Motor neuron (in vitro differentiated cells): Measurements from ENCODE around the gene BARX1. TPM values are rescaled to one million over a fixed set of nuclear protein-coding genes. Genes with fewer than 3 reads are reported as not detected.

Experiments used
- ATAC-seq, 8 experiments: fragments of 200-7000 bp; cut with Tn5 transposase; replicated peaks in 6 of 8; 2 replicates each; pipeline ENCODE4 v1.8.0; 2021; ENCODE audit warnings: mild to moderate bottlenecking in 8 of 8, moderate library complexity in 8 of 8
- H3K27ac ChIP-seq, 2 donors: fragments of 250-450 bp; sonication (Bioruptor Pico); 2 replicates each; pipeline ENCODE4 v1.9.0; 2021; ENCODE audit warnings: antibody characterized with exemption in 2 of 2, mild to moderate bottlenecking in 2 of 2, moderate library complexity in 1 of 2
- H3K4me1 ChIP-seq, 2 donors: fragments of 250-450 bp; sonication (Bioruptor Pico); replicated peaks in 1 of 2; 2 replicates each; pipeline ENCODE4 v1.6.1; 2021; ENCODE audit warnings: antibody characterized with exemption in 2 of 2, mild to moderate bottlenecking in 2 of 2, moderate library complexity in 1 of 2
- H3K4me3 ChIP-seq, 5 donors: fragments of 250-450 bp; sonication (Bioruptor Pico); 2 replicates each; pipeline ENCODE4 v1.9.0; 2021; ENCODE audit warnings: antibody characterized with exemption in 5 of 5, mild to moderate bottlenecking in 5 of 5, moderate library complexity in 4 of 5
- WGBS, 10 experiments: fragments of 450-650 bp; shearing (Covaris generic); methylation state at CpG; one replicate each; pipeline ENCODE4 v1.0.0; 2022; 5-methylcytosine and 5-hydroxymethylcytosine counted together
- in situ Hi-C, 9 experiments: fragments of 400-800 bp; cut with MboI; loops; one replicate each; pipeline ENCODE4 v1.15.0; 2021; ENCODE audit warnings: low sequenced_read_pairs in 9 of 9, low pct_unique_long_range_greater_than_20kb in 2 of 9; ENCODE audit not compliant: unreplicated experiment in 9 of 9
- total RNA-seq, 8 experiments: library from RNA; unstranded; fragments of 300-600 nt; gene quantifications; 2 replicates each; pipeline versions ENCODE4 v1.2.3 to v1.2.4, GENCODE V29; 2022

Gene BARX1
- total RNA-seq, 8 experiments from 2014 or later: 0.21 to 0.57 (median 0.25) TPM; not detected in 4

DNA sequence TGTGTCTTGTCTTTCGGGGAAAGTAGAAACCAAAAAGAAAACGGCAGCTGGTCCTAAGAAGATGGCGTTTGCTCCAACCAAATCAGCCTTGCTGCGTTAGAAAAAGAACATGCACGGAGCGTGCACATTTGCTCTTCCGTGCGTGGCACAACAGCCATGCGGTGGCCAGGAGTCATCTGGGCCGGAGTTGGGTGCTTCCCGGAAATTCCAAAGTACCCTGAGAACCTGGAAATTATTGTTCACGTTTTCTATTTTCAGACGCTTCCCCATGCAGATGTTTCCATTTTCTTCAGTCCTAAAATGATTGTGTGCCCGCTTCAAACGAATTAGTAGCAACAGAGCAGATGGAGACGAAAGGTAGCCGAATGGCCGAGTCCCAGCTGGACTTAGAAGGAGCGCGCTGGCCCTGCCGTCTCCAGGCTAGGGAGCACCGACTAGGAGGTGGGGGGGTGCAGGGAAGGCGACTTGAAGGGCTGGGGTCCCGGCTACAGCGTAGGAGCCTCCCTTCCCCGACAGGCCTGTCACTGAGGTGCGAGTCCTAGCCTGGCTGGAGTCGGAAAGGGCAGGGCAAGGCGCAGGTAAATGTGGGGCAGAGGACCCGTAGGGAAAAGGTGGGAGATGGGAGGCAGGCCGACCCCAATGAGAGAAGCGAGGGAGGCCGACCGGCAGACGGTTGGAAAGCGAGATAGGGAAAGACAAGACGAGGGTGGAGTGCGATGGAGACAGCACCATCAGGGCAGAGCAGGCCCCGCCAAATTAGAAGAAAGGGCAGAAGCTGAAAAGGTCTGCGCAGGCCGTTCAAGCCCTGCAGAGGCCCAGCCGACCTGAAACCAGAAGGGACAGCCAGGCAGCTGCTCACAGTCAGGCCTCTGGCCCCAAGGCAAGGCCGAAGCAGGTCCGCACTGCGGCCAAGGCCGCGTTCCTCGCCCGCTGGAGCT, 1.4 kb downstream of the BARX1 start:
- in situ Hi-C loops: loop anchor here in 5 of 9 experiments (10.0 to 25.0 kb wide), 3 partner anchors 266 to 791 kb away; no protein-coding TSS in a partner anchor
- WGBS, 10 experiments: 8 to 60% (median 35%) methylated on average over 1 to 32 of the region's 49 CpGs
- Histone ChIP-seq H3K4me3 (no peak overlapping the region), H3K4me1 (peaks cover 0 to 29% of the 10 kb centered on the region in 2 donors), H3K27ac (no peak overlapping the region)
- no peak for ATAC-seq

DNA sequence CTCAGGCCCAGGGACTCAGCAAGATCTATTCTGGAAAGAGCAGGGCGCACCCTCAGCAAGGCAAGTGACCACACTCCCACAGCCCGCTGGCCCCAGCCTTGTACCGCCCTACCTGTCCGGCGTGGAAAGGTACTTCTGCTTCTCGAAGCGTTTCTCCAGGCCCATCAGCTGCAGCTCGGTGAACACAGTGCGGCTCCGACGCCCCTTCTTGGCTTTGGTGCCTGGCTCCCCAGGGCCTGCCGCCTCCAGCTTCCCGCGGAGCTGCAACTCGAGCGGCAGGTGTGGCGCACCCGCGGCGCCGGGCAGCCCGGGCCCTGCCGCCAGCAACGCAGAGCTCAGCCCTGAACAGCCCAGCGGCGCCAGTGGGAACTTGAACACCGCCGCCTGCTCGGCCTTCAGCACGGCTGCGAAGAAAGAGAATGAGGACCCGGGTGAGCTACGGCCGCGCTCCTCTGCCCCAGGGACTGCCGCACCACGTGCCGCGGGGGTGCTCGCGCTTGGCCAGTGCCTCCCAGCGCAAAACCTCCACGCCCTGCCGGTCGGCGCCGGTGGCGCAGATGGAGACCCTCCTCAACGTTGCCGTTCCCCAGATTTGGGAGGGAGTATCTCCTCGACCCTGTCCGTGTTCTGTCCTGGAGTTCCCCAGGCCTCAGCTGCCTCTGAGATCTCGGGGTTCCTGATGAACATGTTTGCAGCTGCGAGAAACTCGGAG, 2.2 kb downstream of the BARX1 start:
- peaks cover 0 to 24% of the 10 kb centered on the region in 2 donors for H3K4me1 ChIP-seq
- 0 to 20% (median 5%) methylated on average over 1 to 20 of the region's 55 CpGs; no CpG with 5 or more reads in 4 of the 10 experiments for WGBS, 10 experiments
- peak in 4 of 8 experiments; percentile 10 to 27 (median 21) for ATAC-seq
- H3K4me3 ChIP-seq: no peak overlapping the region
- no peak overlapping the region for H3K27ac ChIP-seq
- in situ Hi-C loops: loop anchor here in 5 of 9 experiments (10.0 to 25.0 kb wide), 3 partner anchors 266 to 791 kb away; no protein-coding TSS in a partner anchor

DNA sequence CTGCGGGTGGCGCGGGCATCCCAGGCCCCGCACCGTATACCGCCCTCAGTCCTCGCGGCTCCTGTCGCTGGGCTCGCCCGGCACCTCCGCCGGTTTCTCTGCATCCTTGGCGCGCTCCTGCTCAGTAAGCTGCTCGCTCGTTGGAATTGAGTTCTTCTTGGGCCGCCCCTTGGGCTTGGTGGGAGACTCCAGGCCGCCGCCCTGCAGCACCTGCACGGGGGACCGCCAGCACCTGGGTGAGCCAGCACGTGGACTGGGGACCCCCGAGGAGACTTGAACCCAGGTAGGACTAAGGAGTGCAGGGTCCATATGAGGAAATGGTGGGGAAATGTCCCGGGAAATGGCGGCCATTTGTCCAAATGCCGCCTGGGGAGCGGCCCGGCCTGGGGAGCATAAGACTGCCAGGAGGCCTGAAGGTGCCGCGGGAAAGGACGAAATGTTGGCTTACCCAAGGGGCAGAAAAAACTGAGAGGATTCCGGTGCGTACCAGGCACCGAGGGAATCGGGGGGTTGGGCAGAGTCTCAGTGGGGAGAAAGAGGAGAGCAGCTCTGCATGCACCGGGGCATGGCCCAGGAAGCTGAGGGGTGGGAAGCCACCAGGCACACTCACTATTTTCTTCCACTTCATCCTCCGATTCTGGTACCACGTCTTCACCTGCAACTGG, 2.9 kb downstream of the BARX1 start:
- H3K4me1 ChIP-seq: peaks cover 0 to 24% of the 10 kb centered on the region in 2 donors
- no peak overlapping the region for H3K4me3 ChIP-seq
- 0 to 23% (median 8%) methylated on average over 2 to 15 of the region's 39 CpGs; no CpG with 5 or more reads in 2 of the 10 experiments for whole genome bisulfite sequencing, 10 experiments
- H3K27ac ChIP-seq: no peak overlapping the region
- no peak for ATAC-seq
- in situ Hi-C loops: loop anchor here in 5 of 9 experiments (10.0 to 25.0 kb wide), 3 partner anchors 265 to 790 kb away; no protein-coding TSS in a partner anchor

DNA sequence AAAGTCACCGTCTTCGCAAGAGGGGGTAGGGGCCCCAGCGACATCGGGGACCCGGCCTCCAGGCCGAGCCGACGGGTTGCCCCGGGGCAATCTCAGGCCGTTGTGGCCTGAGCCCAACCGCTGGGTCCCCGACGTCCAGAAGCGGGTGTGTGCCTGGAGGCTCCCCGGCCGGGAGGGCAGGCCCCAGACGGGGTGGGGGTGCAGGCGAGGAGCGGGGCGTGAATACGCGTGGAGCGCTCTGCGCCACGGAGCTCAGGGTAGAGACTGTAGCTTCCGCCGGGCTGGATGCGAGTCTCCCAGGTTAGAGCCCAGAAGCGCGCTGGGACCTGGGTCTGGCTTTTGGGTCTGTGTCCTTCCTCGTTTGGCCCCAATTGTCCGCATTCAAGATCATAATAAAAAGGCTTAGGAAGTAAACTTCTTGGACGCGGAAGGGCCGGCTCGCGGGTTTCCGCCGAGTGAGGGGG, 3.5 kb downstream of the BARX1 start:
- no peak overlapping the region for H3K27ac ChIP-seq
- 0 to 20% (median 14%) methylated on average over 1 to 8 of the region's 39 CpGs; no CpG with 5 or more reads in 7 of the 10 experiments for WGBS, 10 experiments
- ATAC-seq: peak in 1 of 8 experiments; percentile 8
- H3K4me1 ChIP-seq: peaks cover 0 to 24% of the 10 kb centered on the region in 2 donors
- in situ Hi-C loops: loop anchor here in 5 of 9 experiments (10.0 to 25.0 kb wide), 3 partner anchors 264 to 789 kb away; no protein-coding TSS in a partner anchor
- H3K4me3 ChIP-seq: no peak overlapping the region

DNA sequence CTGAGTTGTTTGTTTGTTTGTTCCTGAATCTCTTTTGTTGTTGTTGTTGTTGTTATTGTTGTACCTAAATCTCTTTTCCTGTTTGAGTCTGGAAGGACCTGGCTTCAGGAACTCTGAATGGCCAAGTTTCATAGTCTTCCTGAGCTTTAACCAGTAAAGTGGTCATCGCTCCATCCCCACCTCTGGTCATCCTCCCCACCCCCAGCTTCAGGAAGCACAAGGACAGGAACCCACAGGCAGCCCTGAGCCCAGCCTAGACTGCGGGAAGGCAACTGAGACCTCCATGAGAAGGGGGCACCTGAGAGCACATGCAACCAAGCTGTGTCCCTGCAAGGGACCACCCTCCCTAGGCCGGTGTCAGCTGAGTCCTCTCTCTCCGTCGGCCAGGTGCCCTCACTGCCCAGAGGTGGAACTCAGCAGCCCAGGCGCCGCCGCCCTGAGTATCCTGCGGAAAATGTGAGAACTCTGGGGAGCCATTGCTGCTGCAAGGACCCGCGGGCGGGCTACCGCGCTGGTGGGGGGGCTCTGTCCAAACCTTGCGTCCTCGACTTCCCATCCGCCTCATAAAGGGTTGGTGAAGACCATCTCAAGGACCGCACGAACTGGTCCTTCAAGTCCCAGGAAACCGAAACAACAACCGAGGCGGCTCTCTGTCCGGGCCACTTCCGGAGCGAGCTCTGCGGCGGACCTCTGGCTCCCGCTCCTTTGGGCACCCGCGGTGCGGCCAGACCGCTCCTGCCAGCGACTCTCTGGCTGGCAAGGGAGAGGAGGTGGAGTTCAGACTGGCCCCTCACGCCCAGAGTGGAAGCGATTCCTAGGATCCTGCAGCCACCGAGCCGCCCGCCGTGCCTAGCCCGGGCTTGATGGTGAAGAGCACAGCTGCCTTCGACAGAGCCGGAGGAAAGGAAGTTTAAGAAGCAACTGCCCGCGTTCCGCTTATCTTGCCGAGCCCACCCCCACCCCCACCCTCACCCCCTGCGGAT, 4.2 kb downstream of the BARX1 start:
- in situ Hi-C loops: loop anchor here in 5 of 9 experiments (10.0 to 25.0 kb wide), 3 partner anchors 264 to 789 kb away; no protein-coding TSS in a partner anchor
- peak in 3 of 8 experiments; percentile 43 to 62 (median 61) for ATAC-seq
- H3K4me1 ChIP-seq: peaks cover 0 to 26% of the 10 kb centered on the region in 2 donors
- H3K27ac ChIP-seq: no peak overlapping the region
- 0 to 18% (median 5%) methylated on average over 1 to 20 of the region's 47 CpGs; no CpG with 5 or more reads in 3 of the 10 experiments for WGBS, 10 experiments
- peak overlapping the region in 2 of 5 donors; percentile 7 to 14 for H3K4me3 ChIP-seq

DNA sequence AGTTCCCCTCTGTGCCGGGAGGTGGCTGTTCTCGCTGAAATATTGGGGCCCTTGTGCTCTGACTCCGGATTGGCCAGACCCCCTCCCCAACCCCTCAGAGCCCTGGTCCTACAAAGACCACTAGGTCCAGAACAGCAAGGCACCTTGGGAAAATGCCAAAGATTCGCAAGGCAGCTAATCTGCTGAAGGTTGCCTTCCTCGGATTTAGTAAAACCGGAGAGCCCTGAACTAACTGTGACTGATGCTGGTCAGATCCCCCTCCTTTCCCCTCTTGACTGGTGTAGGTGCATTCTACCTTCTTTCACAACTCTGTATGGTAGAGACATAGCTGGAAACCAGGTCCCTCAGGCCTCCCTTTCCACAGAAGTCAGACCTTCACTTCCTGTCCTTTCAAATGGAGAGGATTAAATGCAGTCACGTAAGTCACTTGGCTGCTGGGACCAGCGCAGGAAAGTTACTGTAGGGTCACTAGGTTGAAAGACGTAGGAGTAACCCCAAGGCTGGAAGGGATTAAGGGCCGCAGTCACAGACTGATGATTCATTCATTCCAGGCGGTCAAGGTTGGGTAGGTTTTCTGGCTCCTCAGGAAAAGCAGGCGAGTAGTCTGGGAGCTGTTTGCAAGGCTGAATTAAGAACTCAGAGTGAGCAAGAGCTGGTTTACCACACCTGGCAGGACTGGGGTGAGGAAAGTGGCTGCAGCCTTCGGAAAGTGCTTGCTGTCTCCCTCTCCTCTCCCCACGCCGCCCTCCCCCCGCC, 5.3 kb downstream of the BARX1 start:
- 11 to 93% (median 38%) methylated on average over 2 to 6 of the region's 16 CpGs; no CpG with 5 or more reads in 3 of the 10 experiments for WGBS, 10 experiments
- Histone ChIP-seq H3K27ac (no peak overlapping the region), H3K4me3 (no peak overlapping the region), H3K4me1 (peaks cover 0 to 30% of the 10 kb centered on the region in 2 donors)
- ATAC-seq: no peak
- in situ Hi-C loops: loop anchor here in 5 of 9 experiments (10.0 to 25.0 kb wide), 3 partner anchors 263 to 788 kb away; no protein-coding TSS in a partner anchor

DNA sequence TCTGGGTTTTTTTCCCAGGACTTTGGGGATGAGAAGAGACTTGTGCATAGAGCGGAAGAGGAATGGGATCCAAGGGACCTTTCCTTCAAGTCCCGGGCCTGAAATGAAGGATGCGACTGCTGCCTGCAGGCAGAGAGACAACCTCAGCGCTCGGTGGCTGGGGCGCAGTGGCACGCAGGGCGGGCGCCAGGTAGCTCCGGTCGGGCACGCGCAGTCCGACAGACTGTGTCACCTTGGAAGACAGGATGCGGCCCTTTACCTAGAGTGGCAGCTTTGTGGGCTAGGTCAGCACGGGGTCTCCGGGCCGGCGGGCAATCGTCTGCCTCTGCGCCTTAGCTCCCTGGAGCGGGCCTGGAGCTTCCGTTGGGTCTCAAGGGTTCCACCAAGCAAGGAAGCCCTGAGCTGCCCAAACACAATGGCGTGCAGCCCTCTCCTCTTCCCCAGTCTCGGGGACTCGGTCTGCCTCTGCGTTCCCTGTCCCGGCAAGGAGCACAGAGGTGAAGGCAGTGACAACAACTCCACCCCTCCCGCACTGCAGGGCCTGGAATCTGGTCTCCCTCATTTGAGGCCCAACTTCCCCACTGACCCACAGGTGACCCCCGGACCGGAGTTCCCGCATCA, 6.0 kb downstream of the BARX1 start:
- in situ Hi-C loops: no loop called here
- 0 to 10% (median 5%) methylated on average over 1 to 6 of the region's 32 CpGs; no CpG with 5 or more reads in 6 of the 10 experiments for WGBS, 10 experiments
- H3K4me3 ChIP-seq: peak overlapping the region in 1 of 5 donors; percentile 12
- no peak for ATAC-seq
- H3K4me1 ChIP-seq: peaks cover 0 to 23% of the 10 kb centered on the region in 2 donors
- no peak overlapping the region for H3K27ac ChIP-seq

DNA sequence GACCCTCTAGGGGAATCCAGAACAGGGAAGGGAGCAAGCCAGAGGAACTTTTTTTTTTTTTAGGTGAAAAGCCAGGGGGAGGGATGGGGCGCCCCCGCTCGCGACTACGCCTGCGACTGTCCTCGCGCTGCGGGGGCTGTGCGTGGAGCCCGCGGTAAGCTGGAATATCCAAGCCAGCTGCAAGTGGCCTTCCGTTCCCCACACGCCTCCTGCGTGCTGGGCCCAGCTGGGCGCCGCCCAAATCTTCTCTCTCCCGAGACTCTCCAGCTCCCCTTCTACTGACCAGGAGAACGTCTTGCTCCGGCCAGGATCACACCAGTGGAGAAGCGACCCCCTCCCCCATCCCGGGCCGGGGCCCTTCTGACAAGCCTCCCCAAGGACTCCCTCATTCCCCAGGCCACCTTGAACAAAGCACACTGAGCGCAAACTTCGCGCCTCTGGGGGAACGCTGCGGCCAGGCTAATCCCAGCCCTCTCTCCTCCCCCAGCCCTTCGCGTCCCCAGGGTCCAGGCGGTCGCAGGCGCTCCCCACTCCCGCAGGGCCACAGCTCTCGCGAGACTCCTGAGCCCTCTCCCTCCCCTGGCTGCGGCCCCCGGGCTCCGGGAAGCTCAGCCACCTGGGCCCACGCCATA, 6.6 kb downstream of the BARX1 start:
- in situ Hi-C loops: no loop called here
- Histone ChIP-seq H3K27ac (no peak overlapping the region), H3K4me3 (peak overlapping the region in 1 of 5 donors; percentile 12), H3K4me1 (peaks cover 0 to 22% of the 10 kb centered on the region in 2 donors)
- peak in 4 of 8 experiments; percentile 10 to 72 (median 48) for ATAC-seq
- 0 to 13% (median 8%) methylated on average over 3 to 8 of the region's 40 CpGs; no CpG with 5 or more reads in 7 of the 10 experiments for WGBS, 10 experiments

DNA sequence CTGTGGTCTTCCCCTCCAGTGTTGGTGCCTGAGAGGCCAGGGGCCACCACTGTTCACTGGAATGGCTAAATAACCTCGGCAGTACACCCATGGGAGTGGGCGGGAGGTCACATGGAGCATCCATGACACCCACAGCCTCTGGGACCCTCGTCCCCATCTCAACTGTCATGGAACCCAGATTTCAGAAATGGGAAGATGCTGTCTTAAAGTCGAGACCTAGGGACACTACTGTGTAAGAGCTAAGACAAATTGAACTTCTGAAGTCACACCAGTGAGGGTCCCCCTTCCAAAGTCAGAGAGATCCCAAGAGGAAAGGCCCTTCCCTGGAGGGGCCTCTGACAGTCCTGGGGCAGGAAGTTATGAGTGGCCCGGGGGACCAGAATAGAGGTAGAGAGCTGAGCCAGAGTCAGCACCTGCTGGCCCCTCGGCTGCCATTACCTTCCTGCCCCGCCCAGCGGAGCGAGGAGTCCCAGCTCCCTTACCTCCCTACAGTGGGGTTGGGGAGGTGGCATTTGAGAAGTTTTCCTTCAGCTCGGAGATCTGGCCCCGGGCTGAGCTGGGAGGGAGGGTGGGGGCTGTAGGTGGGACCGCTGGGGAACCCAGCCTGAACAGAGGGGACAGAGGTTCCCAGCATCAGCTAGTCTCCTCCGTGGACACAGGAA, 7.6 kb downstream of the BARX1 start:
- Histone ChIP-seq H3K27ac (no peak overlapping the region), H3K4me3 (no peak overlapping the region), H3K4me1 (peaks cover 0 to 14% of the 10 kb centered on the region in 2 donors)
- WGBS, 10 experiments: 0 to 6% methylated on average over 1 to 4 of the region's 13 CpGs; no CpG with 5 or more reads in 8 of the 10 experiments
- in situ Hi-C loops: no loop called here
- no peak for ATAC-seq

DNA sequence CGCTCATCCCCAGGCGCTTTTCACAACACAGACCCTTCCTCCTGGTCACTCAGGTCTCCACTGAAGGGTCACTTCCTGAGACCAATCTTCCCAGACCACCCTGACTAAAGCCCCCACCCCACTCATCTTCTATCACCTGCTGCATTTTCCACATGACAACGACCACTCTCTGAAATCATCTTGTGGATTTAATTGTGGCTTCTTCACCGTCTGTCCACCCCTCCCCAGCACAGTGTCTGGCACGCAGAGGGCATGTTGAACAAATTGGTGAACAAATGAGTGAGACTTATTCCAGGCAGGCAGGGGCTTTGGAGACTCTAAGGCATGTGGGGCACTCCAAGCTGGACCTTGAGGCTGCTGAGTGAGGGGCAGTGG, 8.8 kb downstream of the BARX1 start:
- H3K4me3 ChIP-seq: peak overlapping the region in 1 of 5 donors; percentile 12
- no peak for ATAC-seq
- in situ Hi-C loops: no loop called here
- H3K27ac ChIP-seq: no peak overlapping the region
- WGBS, 10 experiments: 0 to 8% (median 0%) methylated on average over 1 to 3 of the region's 5 CpGs; no CpG with 5 or more reads in 2 of the 10 experiments
- H3K4me1 ChIP-seq: peaks cover 0 to 12% of the 10 kb centered on the region in 2 donors
